ENCODE measurements around the gene ARSA.

The ARSA gene

GRCh38 chr22:50600967-50601668, 26.8 kb downstream of the ARSA start:
- Histone ChIP-seq H3K9ac (no peak overlapping the region), H3K4me2 (no peak overlapping the region), H3K4me1 (ENCODE audit: low read depth, poor library complexity, severe bottlenecking) (no peaks in the 10 kb centered on the region), H4K20me1 (ENCODE audit: insufficient read depth) (no peaks in the 10 kb centered on the region), H3K79me2 (ENCODE audit: insufficient read depth, low read depth) (no peaks in the 10 kb centered on the region), H3K4me3 (IDR thresholded peaks at IDR 0.05; ENCODE audit: insufficient read depth, low read depth, low read length) (no peak overlapping the region), H3K27me3 (ENCODE audit: insufficient read depth, low read depth) (peaks cover 25% of the 10 kb centered on the region), H3K27ac (no peak overlapping the region), H2AFZ (ENCODE audit: low read depth) (no peak overlapping the region), H3K36me3 (ENCODE audit: insufficient read depth) (no peaks in the 10 kb centered on the region)
- no peak for TF ChIP-seq CTCF (conservative IDR thresholded peaks at IDR 0.05; ENCODE audit: low read depth, low read length)

- Histone ChIP-seq H3K4me2 (no peak within 1 kb of the TSS), H3K9ac (no peak within 1 kb of the TSS), H3K4me3 (IDR thresholded peaks at IDR 0.05; ENCODE audit: insufficient read depth, low read depth, low read length) (no peak within 1 kb of the TSS), H4K20me1 (ENCODE audit: insufficient read depth) (no peaks in the 10 kb centered on the region), H3K4me1 (ENCODE audit: low read depth, poor library complexity, severe bottlenecking) (no peaks in the 10 kb centered on the region), H3K27me3 (ENCODE audit: insufficient read depth, low read depth) (peaks cover 22% of the 10 kb centered on the region), H3K36me3 (ENCODE audit: insufficient read depth) (no peaks in the 10 kb centered on the region), H3K27ac (no peak within 1 kb of the TSS), H3K79me2 (ENCODE audit: insufficient read depth, low read depth) (no peaks in the 10 kb centered on the region), H2AFZ (ENCODE audit: low read depth) (no peak within 1 kb of the TSS)
- TF ChIP-seq CTCF (conservative IDR thresholded peaks at IDR 0.05; ENCODE audit: low read depth, low read length) = no peak
Measured at GRCh38 chr22:50600538-50600937, 27.4 kb downstream of the ARSA start, which contains the start of gene MAPK8IP2. Gene MAPK8IP2, plus strand, starts transcription at chr22:50600793. Its CDS starts 26 bp downstream, at chr22:50600819.

- Histone ChIP-seq H3K27me3 (ENCODE audit: insufficient read depth, low read depth) (peaks cover 22% of the 10 kb centered on the region), H2AFZ (ENCODE audit: low read depth) (no peak overlapping the region)
Measured at GRCh38 chr22:50599816-50600455, 28.0 kb downstream of the ARSA start.

GRCh38 chr22:50597097-50597496, 30.9 kb downstream of the ARSA start:
- no peak overlapping the region for H3K27ac ChIP-seq
- TF ChIP-seq CTCF (conservative IDR thresholded peaks at IDR 0.05; ENCODE audit: low read depth, low read length) = no peak
- no peak overlapping the region for H3K4me3 ChIP-seq (IDR thresholded peaks at IDR 0.05; ENCODE audit: insufficient read depth, low read depth, low read length)
- H3K36me3 ChIP-seq (ENCODE audit: insufficient read depth) = no peaks in the 10 kb centered on the region
- H2AFZ ChIP-seq (ENCODE audit: low read depth) = no peak overlapping the region
- H3K79me2 ChIP-seq (ENCODE audit: insufficient read depth, low read depth) = no peaks in the 10 kb centered on the region
- no peak overlapping the region for H3K9ac ChIP-seq
- H4K20me1 ChIP-seq (ENCODE audit: insufficient read depth) = no peaks in the 10 kb centered on the region
- H3K4me1 ChIP-seq (ENCODE audit: low read depth, poor library complexity, severe bottlenecking) = no peaks in the 10 kb centered on the region
- H3K4me2 ChIP-seq = no peak overlapping the region
- peaks cover 7% of the 10 kb centered on the region; the same call in 1 of the 2 replicates for H3K27me3 ChIP-seq (ENCODE audit: insufficient read depth, low read depth)

More at GRCh38 chr22:50599816-50600455, 28.0 kb downstream of the ARSA start:
- Histone ChIP-seq H3K4me3 (IDR thresholded peaks at IDR 0.05; ENCODE audit: insufficient read depth, low read depth, low read length) (no peak overlapping the region), H3K4me1 (ENCODE audit: low read depth, poor library complexity, severe bottlenecking) (no peaks in the 10 kb centered on the region), H3K27ac (no peak overlapping the region), H3K36me3 (ENCODE audit: insufficient read depth) (no peaks in the 10 kb centered on the region), H4K20me1 (ENCODE audit: insufficient read depth) (no peaks in the 10 kb centered on the region), H3K79me2 (ENCODE audit: insufficient read depth, low read depth) (no peaks in the 10 kb centered on the region), H3K4me2 (no peak overlapping the region), H3K9ac (no peak overlapping the region)
- no peak for TF ChIP-seq CTCF (conservative IDR thresholded peaks at IDR 0.05; ENCODE audit: low read depth, low read length)

Measured in KMS-11 (cell line).